BE2C (cell line): ENCODE data around the gene KDM2B.

Source experiments
- DNase-seq: peaks from one replicate; pipeline ENCODE4 v3.0.0-alpha.2; 2020
- H3K27me3 ChIP-seq: fragments of 250-450 bp; sonication (Bioruptor Pico); 2 replicates; pipeline ENCODE4 v1.5.1; 2020; ENCODE audit warnings: mild to moderate bottlenecking
- H3K36me3 ChIP-seq: fragments of 250-450 bp; sonication (Bioruptor Pico); 2 replicates; pipeline ENCODE4 v1.5.1; 2020; ENCODE audit warnings: mild to moderate bottlenecking
- H3K4me1 ChIP-seq: fragments of 250-450 bp; sonication (Bioruptor Pico); 2 replicates; pipeline ENCODE4 v1.5.1; 2020
- H3K4me3 ChIP-seq: 2 replicates; pipeline ENCODE4 v1.5.1; 2011; ENCODE audit warnings: low read depth, low read length
- H3K9me3 ChIP-seq: fragments of 250-450 bp; sonication (Bioruptor Pico); 2 replicates; pipeline ENCODE4 v1.5.1; 2020
- CTCF ChIP-seq: IDR thresholded peaks from 2 replicates; pipeline ENCODE4 v1.5.1; 2012; ENCODE audit warnings: mild to moderate bottlenecking, low read depth, low read length

The KDM2B gene

GRCh38 chr12:121383601-121384021, 197.2 kb downstream of the KDM2B start:
- no peaks in the 10 kb centered on the region for H3K9me3 ChIP-seq

GRCh38 chr12:121379945-121380344, 200.9 kb downstream of the KDM2B start:
- Histone ChIP-seq H3K4me1 (no peaks in the 10 kb centered on the region), H3K27me3 (no peaks in the 10 kb centered on the region), H3K4me3 (no peak overlapping the region), H3K36me3 (no peaks in the 10 kb centered on the region), H3K9me3 (no peaks in the 10 kb centered on the region)
- no peak for DNase-seq
- no peak for TF ChIP-seq CTCF

More at GRCh38 chr12:121383601-121384021, 197.2 kb downstream of the KDM2B start:
- no peak for DNase-seq
- H3K4me3 ChIP-seq, result no peak overlapping the region
- H3K4me1 ChIP-seq, result no peaks in the 10 kb centered on the region; the same call in 1 of the 2 replicates
- no peaks in the 10 kb centered on the region; the same call in 1 of the 2 replicates for H3K36me3 ChIP-seq
- TF ChIP-seq CTCF, result no peak
- no peaks in the 10 kb centered on the region for H3K27me3 ChIP-seq
